Chondrocyte (in vitro differentiated cells): ENCODE measurements around the gene ANGPTL1. TPM values are rescaled to one million over a fixed set of nuclear protein-coding genes. Genes with fewer than 3 reads are reported as not detected.

Source experiments
- DNase-seq: peaks from one replicate; pipeline ENCODE4 v3.0.0; 2021; ENCODE audit warnings: mixed read lengths, low spot score
- H3K27ac Mint-ChIP-seq: one replicate; pipeline ENCODE4 v1.8.0; 2021; ENCODE audit warnings: mild to moderate bottlenecking, moderate library complexity, mixed read lengths; ENCODE audit not compliant: unreplicated experiment
- H3K27me3 Mint-ChIP-seq: 2 replicates; pipeline ENCODE4 v1.8.0; 2021; ENCODE audit warnings: low read depth, mixed read lengths
- H3K36me3 Mint-ChIP-seq: 2 replicates; pipeline ENCODE4 v1.8.0; 2021; ENCODE audit warnings: low read depth, mixed read lengths
- H3K4me1 Mint-ChIP-seq: 2 replicates; pipeline ENCODE4 v1.8.0; 2021; ENCODE audit warnings: low read depth, mild to moderate bottlenecking, mixed read lengths
- H3K4me3 Mint-ChIP-seq: one replicate; pipeline ENCODE4 v1.8.0; 2021; ENCODE audit warnings: mild to moderate bottlenecking, moderate library complexity, mixed read lengths; ENCODE audit not compliant: unreplicated experiment
- H3K9me3 Mint-ChIP-seq: 2 replicates; pipeline ENCODE4 v1.8.0; 2021; ENCODE audit warnings: low read depth, mixed read lengths
- total RNA-seq: library from RNA; stranded (reverse); gene quantifications from 3 replicates; pipeline ENCODE4 v1.2.1, GENCODE V29; 2021
- TF ChIP-seq, protein P1 (sequence below): fragments of 200-600 bp; sonication (generic); IDR thresholded peaks from 2 replicates; pipeline ENCODE4 v1.5.0; 2021; ENCODE audit warnings: antibody characterized with exemption, mild to moderate bottlenecking, moderate library complexity

ANGPTL1 gene
- total RNA-seq, 1 donor from 2014 or later = 2.6 TPM

DNA sequence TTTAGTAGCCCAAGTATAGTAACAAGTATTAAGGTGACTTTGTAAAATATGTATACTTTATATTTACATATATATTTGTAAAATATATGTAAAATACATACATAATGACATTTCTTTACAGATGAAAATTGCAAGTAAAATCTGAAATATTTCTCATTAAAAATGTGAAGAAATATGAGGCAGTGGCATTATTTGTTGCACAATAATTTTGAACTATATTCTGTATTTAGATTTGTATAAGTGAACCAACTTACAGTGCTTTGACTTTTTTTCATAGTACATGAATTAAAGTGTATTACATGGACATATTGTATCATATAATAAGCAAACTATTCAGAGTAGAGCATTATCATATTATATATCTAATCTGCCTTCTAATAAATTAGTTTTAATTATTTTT is 60.3 kb downstream of the ANGPTL1 start:
- Mint-ChIP-seq H3K4me3 (no peak overlapping the region), H3K27ac (no peak overlapping the region), H3K4me1 (peaks cover 8% of the 10 kb centered on the region), H3K9me3 (no peaks in the 10 kb centered on the region), H3K27me3 (no peaks in the 10 kb centered on the region), H3K36me3 (no peaks in the 10 kb centered on the region)
- TF ChIP-seq, protein P1, sequence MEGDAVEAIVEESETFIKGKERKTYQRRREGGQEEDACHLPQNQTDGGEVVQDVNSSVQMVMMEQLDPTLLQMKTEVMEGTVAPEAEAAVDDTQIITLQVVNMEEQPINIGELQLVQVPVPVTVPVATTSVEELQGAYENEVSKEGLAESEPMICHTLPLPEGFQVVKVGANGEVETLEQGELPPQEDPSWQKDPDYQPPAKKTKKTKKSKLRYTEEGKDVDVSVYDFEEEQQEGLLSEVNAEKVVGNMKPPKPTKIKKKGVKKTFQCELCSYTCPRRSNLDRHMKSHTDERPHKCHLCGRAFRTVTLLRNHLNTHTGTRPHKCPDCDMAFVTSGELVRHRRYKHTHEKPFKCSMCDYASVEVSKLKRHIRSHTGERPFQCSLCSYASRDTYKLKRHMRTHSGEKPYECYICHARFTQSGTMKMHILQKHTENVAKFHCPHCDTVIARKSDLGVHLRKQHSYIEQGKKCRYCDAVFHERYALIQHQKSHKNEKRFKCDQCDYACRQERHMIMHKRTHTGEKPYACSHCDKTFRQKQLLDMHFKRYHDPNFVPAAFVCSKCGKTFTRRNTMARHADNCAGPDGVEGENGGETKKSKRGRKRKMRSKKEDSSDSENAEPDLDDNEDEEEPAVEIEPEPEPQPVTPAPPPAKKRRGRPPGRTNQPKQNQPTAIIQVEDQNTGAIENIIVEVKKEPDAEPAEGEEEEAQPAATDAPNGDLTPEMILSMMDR = no peak
- no peak for DNase-seq

DNA sequence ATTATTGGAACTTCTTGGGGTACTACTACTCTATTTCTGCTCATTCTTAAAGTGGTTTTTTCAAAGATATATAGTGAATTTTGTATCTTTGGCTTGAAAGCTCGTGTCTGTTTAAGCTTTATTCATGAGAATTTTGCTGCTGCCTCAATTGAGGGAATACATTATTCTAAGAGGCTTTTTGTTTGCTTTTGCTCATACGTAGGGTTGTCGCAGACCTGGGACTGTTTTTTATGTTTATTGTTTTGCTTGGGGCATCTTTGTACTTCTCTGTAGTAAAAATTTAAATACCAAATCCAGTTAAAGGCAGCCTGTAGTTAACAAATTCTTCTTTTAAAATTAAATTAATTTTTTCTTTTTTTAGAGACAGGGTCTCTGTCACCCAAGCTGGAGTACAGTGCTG is 62.3 kb downstream of the ANGPTL1 start:
- H3K4me1 Mint-ChIP-seq = peaks cover 4% of the 10 kb centered on the region
- no peak for DNase-seq
- no peaks in the 10 kb centered on the region for H3K27me3 Mint-ChIP-seq
- TF ChIP-seq, protein P1 = no peak
- peaks cover 1% of the 10 kb centered on the region for H3K36me3 Mint-ChIP-seq
- no peak overlapping the region for H3K4me3 Mint-ChIP-seq
- H3K9me3 Mint-ChIP-seq = no peaks in the 10 kb centered on the region
- no peak overlapping the region for H3K27ac Mint-ChIP-seq

DNA sequence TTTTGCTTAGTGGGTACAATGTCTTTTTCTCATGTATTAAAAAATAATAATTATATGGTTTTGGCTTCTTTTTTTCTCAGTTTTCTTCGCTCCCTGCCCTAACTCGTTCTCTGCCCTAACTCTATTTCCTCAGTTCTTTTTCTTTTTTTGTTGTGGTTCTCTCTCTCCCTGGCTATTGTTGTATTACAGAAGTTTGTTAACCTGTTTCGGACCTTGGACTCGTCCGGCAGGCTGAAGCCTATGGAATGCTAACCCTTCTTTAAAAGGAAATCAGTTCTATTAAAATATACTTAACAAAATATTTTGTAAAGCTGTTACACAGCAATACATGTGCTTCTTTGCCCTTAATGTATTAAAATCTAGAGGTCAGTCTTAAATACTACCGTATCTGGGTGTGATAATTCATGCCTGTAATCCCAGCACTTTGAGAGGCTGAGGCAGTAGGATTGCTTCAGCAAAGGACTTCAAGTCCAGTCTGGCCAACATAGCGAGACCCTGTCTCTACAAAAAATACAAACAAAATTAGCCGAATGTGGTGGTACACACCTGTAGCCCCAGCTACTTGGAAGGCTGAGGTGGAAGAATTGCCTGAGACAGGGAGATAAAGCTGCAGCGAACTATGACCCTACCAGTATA is 64.1 kb downstream of the ANGPTL1 start:
- peaks cover 4% of the 10 kb centered on the region for H3K4me1 Mint-ChIP-seq
- no peaks in the 10 kb centered on the region for H3K9me3 Mint-ChIP-seq
- TF ChIP-seq, protein P1 = no peak
- H3K36me3 Mint-ChIP-seq = peaks cover 1% of the 10 kb centered on the region
- H3K4me3 Mint-ChIP-seq = no peak overlapping the region
- H3K27ac Mint-ChIP-seq = no peak overlapping the region
- DNase-seq = no peak
- no peaks in the 10 kb centered on the region for H3K27me3 Mint-ChIP-seq

DNA sequence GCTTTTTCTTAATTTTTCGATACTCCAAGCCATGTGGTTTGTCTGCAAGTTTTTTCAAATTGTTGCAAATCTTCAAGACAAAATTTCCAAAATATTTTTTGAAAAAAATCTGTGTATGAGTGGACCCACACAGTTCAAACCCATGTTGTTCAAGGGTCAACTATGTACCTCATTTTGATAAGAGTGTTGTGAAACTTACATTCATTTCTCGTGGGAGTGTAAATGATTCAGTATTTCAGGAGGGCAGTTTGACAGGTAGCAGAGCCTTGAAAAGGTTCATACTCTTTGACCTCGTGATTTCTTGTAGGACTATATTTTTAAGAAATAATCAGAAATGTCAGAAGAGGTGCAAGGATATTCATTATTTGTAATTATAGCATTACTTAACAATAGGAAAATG is 68.0 kb downstream of the ANGPTL1 start:
- DNase-seq = no peak
- peaks cover 4% of the 10 kb centered on the region for H3K4me1 Mint-ChIP-seq
- no peak overlapping the region for H3K27ac Mint-ChIP-seq
- H3K9me3 Mint-ChIP-seq = peaks cover 5% of the 10 kb centered on the region
- TF ChIP-seq, protein P1 = no peak
- peaks cover 5% of the 10 kb centered on the region for H3K36me3 Mint-ChIP-seq
- H3K27me3 Mint-ChIP-seq = no peaks in the 10 kb centered on the region
- no peak overlapping the region for H3K4me3 Mint-ChIP-seq

Other genes starting within 250 kb of the ANGPTL1 start
- 7.2 to 11.5 TPM (median 10.0 TPM) in 3 replicates for gene RALGPS2, start 145.8 kb downstream of the ANGPTL1 start, total RNA-seq
- gene FAM20B, start 154.8 kb upstream of the ANGPTL1 start, total RNA-seq = 33.7 to 38.2 TPM (median 37.3 TPM) in 3 replicates
- 17.9 to 19.8 TPM (median 19.4 TPM) in 3 replicates for gene TOR3A, start 211.0 kb upstream of the ANGPTL1 start, total RNA-seq